Adipocyte (in vitro differentiated cells): ENCODE data around the gene RPRD1A.
A peak's percentile ranks its signal among the peaks of the same experiment; 100 is the strongest.

ENCODE experiments used
- DNase-seq: peaks from one replicate; pipeline ENCODE4 v3.0.0-alpha.2; 2015; ENCODE audit warnings: low read depth
- H3K27me3 ChIP-seq: replicated peaks from 2 replicates; pipeline ENCODE4 v1.7.0; 2013; ENCODE audit warnings: mild to moderate bottlenecking, low read length, moderate library complexity; ENCODE audit not compliant: control insufficient read depth, insufficient read depth
- H3K36me3 ChIP-seq: 2 replicates; pipeline ENCODE4 v1.7.0; 2013; ENCODE audit warnings: low read length, mild to moderate bottlenecking, moderate library complexity; ENCODE audit not compliant: control insufficient read depth, insufficient read depth, severe bottlenecking
- H3K4me1 ChIP-seq: 2 replicates; pipeline ENCODE4 v1.7.0; 2013; ENCODE audit warnings: mild to moderate bottlenecking, low read length, moderate library complexity; ENCODE audit not compliant: control insufficient read depth, insufficient read depth
- H3K4me3 ChIP-seq: 2 replicates; pipeline ENCODE4 v1.7.0; 2013; ENCODE audit warnings: mild to moderate bottlenecking, low read length, moderate library complexity
- H3K9ac ChIP-seq: 2 replicates; pipeline ENCODE4 v1.7.0; 2013; ENCODE audit warnings: mild to moderate bottlenecking, low read length, moderate library complexity
- H3K9me3 ChIP-seq: 2 replicates; pipeline ENCODE4 v1.7.0; 2013; ENCODE audit warnings: mild to moderate bottlenecking, low read length, moderate library complexity; ENCODE audit not compliant: control insufficient read depth

Gene RPRD1A

DNA sequence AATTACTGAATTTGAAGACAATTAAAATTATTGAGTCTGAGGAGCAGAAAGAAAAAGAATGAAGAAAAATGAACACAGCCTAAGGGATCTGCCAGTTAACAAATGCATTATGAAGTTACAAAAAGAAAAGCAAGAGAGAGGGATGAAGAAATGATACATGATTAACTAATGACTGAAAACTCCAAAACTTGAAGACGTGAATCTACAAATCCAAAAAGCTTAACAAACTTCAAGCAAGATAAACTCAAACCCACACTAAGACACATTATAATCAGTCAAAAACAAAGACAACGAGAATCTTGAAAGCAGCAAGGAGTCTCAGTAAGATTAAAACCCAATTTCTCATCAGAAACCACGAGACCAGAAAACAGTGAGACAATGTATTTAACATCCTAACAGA is 15.6 kb downstream of the RPRD1A start:
- Histone ChIP-seq H3K36me3 (no peaks in the 10 kb centered on the region), H3K4me3 (no peak overlapping the region), H3K9ac (no peak overlapping the region), H3K27me3 (no peaks in the 10 kb centered on the region), H3K4me1 (no peaks in the 10 kb centered on the region), H3K9me3 (peaks cover 10% of the 10 kb centered on the region)
- no peak for DNase-seq

DNA sequence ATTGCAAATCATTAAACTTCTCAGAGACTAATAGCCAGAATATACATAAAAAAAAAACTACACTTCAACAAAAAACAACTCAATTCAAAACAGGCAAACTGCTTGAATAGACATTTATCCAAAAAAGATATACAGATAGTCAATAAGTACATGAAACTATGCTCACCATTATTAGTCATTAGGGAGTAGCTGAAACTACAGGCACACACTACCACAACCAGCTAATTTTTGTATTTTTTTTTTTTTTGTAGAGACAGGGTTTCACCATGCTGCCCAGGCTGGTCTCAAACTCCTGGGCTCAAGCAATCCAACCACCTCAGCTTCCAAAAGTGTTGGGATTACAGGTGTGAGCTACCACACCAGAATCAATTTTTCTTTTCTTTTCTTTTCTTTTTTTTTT is 16.9 kb downstream of the RPRD1A start:
- H3K9ac ChIP-seq = no peak overlapping the region

DNA sequence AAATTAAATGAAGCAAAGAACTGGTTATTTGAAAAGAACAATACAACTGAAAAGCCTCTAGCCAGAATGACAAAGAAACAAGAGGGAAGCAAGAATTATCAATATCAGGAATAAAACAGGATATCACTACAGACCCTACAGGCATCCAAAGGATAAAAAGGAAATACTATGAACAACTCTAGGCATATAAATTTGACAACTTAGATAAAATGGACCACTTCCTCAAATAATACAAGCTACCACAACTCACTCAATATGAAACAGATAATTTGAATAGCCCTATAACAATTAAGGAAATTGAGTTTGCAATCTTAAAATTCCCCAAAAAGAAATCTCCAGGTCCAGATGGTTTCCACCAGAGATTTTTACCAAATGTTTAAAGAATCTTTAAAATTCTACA is 19.8 kb downstream of the RPRD1A start:
- Histone ChIP-seq H3K4me3 (no peak overlapping the region), H3K36me3 (no peaks in the 10 kb centered on the region), H3K4me1 (peaks cover 6% of the 10 kb centered on the region), H3K9me3 (peaks cover 10% of the 10 kb centered on the region), H3K9ac (no peak overlapping the region), H3K27me3 (no peaks in the 10 kb centered on the region)
- no peak for DNase-seq

More for the DNA sequence above, 16.9 kb downstream of the RPRD1A start:
- no peak for DNase-seq
- peaks cover 3% of the 10 kb centered on the region for H3K4me1 ChIP-seq
- H3K4me3 ChIP-seq = no peak overlapping the region
- H3K36me3 ChIP-seq = no peaks in the 10 kb centered on the region
- peaks cover 10% of the 10 kb centered on the region for H3K9me3 ChIP-seq
- H3K27me3 ChIP-seq = no peaks in the 10 kb centered on the region

GRCh38 chr18:36046898-36047297 is 20.5 kb downstream of the RPRD1A start:
- H3K36me3 ChIP-seq = no peaks in the 10 kb centered on the region
- H3K27me3 ChIP-seq = no peaks in the 10 kb centered on the region
- H3K9ac ChIP-seq = no peak overlapping the region
- DNase-seq = no peak
- peaks cover 6% of the 10 kb centered on the region for H3K4me1 ChIP-seq
- no peak overlapping the region for H3K4me3 ChIP-seq
- peaks cover 6% of the 10 kb centered on the region for H3K9me3 ChIP-seq

- DNase-seq = no peak
- H3K9ac ChIP-seq = no peak overlapping the region
- no peaks in the 10 kb centered on the region for H3K27me3 ChIP-seq
- no peaks in the 10 kb centered on the region for H3K36me3 ChIP-seq
- no peak overlapping the region for H3K4me3 ChIP-seq
- no peaks in the 10 kb centered on the region for H3K9me3 ChIP-seq
- peaks cover 6% of the 10 kb centered on the region for H3K4me1 ChIP-seq
Observed at GRCh38 chr18:36045241-36045991, 21.9 kb downstream of the RPRD1A start.

GRCh38 chr18:36043153-36043552 is 24.2 kb downstream of the RPRD1A start:
- H3K36me3 ChIP-seq = no peaks in the 10 kb centered on the region
- no peak for DNase-seq
- H3K9me3 ChIP-seq = peaks cover 2% of the 10 kb centered on the region
- no peak overlapping the region for H3K4me3 ChIP-seq
- peaks cover 6% of the 10 kb centered on the region for H3K4me1 ChIP-seq
- H3K27me3 ChIP-seq = no peaks in the 10 kb centered on the region
- H3K9ac ChIP-seq = no peak overlapping the region

- DNase-seq = no peak
- H3K36me3 ChIP-seq = no peaks in the 10 kb centered on the region
Observed at GRCh38 chr18:36041146-36041545, 26.2 kb downstream of the RPRD1A start.

DNA sequence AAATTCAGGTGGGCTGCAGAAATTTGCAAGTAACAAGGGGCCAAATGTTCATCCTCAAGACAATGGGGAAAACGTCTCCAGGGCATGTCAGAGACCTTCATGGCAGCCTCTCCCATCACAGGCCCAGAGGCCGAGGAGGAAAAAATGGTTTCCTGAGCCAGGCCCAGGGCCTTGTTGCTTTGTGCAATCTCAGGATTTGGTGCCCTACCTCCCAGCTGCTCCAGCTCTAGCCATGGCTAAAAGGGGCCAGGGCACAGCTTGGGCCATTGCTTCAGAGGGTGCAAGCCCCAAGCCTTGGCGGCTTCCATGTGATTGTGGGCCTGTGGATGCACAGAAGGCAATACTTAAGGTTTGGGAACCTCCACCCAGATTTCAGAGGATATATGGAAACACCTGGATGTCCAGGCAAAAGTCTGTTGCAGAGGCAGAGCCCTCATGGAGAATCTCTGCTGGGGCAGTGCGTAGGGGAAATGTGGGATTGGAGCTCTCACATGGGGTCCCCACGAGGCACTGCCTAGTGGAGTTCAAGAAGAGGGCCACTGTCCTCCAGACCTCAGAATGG is 29.2 kb downstream of the RPRD1A start:
- peaks cover 8% of the 10 kb centered on the region for H3K9me3 ChIP-seq
- no peaks in the 10 kb centered on the region for H3K27me3 ChIP-seq
- H3K4me1 ChIP-seq = no peaks in the 10 kb centered on the region
- H3K36me3 ChIP-seq = no peaks in the 10 kb centered on the region
- no peak for DNase-seq
- H3K4me3 ChIP-seq = no peak overlapping the region
- H3K9ac ChIP-seq = no peak overlapping the region

More at GRCh38 chr18:36041146-36041545, 26.2 kb downstream of the RPRD1A start:
- H3K9ac ChIP-seq = no peak overlapping the region
- no peaks in the 10 kb centered on the region for H3K27me3 ChIP-seq
- H3K9me3 ChIP-seq = peaks cover 8% of the 10 kb centered on the region
- peaks cover 6% of the 10 kb centered on the region for H3K4me1 ChIP-seq
- H3K4me3 ChIP-seq = no peak overlapping the region

- H3K4me1 ChIP-seq = no peaks in the 10 kb centered on the region
- H3K9me3 ChIP-seq = peaks cover 8% of the 10 kb centered on the region
- no peak overlapping the region for H3K4me3 ChIP-seq
- peak; percentile 40 for DNase-seq
- H3K27me3 ChIP-seq = no peaks in the 10 kb centered on the region
- no peak overlapping the region for H3K9ac ChIP-seq
- H3K36me3 ChIP-seq = peaks cover 8% of the 10 kb centered on the region
Observed at GRCh38 chr18:36035253-36035652, 32.1 kb downstream of the RPRD1A start.

GRCh38 chr18:36034299-36034895 is 33.0 kb downstream of the RPRD1A start:
- H3K9ac ChIP-seq = no peak overlapping the region
- H3K9me3 ChIP-seq = peaks cover 8% of the 10 kb centered on the region
- no peaks in the 10 kb centered on the region for H3K27me3 ChIP-seq
- H3K36me3 ChIP-seq = peaks cover 12% of the 10 kb centered on the region
- H3K4me1 ChIP-seq = no peaks in the 10 kb centered on the region
- H3K4me3 ChIP-seq = no peak overlapping the region
- DNase-seq = no peak

- Histone ChIP-seq H3K4me1 (peaks cover 6% of the 10 kb centered on the region), H3K9me3 (no peaks in the 10 kb centered on the region), H3K27me3 (no peaks in the 10 kb centered on the region), H3K4me3 (no peak overlapping the region), H3K36me3 (peaks cover 25% of the 10 kb centered on the region), H3K9ac (no peak overlapping the region)
- DNase-seq = no peak
Observed at GRCh38 chr18:36031903-36032302, 35.5 kb downstream of the RPRD1A start.
